Measurements from ENCODE around the gene MYOF.
"Not testable (repeated sequence)": the region's sequence is repeated elsewhere in the genome, so short reads cannot be mapped to it uniquely, and the experiment has no call there.

MYOF gene

DNA sequence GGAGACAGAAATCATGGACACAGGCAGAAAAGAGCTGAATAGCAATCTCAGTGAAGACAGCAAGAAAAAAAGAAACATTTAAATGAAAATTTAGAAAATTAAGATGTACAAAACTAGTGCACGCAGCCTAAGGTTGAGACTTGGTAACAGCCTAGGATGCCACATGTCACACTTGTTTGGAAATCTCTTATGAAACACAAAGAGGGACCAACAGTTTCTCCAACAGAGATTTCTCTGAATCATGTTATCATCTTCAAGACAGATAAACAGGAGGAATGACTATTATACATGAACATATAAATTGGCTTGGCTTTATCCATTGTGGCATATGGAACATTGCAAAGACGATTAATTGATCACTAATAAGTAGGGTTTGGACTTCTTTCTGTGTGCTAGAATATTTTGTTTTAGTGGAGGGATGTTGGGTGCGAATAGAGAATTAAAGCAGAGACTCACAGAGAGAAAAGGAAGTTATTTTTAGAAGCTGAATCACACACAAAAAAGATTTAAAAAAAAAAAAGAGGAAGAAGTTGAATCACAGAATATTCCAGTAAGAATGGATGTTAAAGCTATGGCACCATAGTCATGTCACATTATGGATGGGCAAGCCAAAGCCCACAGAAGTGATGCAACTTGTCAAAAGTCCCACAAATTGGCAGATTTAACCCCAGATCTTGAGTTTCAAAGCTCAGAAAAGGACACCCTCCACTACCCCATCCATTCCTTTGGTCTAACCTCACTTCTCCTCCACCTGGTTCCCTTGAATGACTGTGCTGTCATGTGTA is 91.6 kb downstream of the MYOF start:
- DNase-seq (ENCODE audit: low spot score), result no peak

- DNase-seq (ENCODE audit: low spot score), result no peak
Measured at GRCh38 chr10:93386631-93387369, 95.3 kb downstream of the MYOF start.

DNA sequence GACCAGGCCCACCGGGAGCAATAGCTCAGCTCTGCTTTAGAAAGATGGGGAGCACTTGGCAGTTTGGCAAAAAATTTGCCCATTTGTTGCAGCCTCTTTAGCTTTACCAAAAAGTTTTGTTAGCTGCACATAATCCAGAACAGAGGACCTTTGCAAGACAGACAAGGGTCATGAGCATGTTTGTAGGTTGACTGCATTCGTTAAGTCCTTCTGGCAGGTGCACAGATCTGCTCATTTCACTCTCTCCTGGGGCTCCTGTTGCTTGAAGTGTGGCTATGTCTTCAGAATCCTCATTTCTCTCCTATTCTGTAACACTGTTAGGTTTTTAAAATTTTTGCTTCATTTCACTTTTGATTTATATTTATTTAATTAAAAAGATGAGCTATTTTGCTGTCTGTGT is 96.8 kb downstream of the MYOF start:
- DNase-seq (ENCODE audit: low spot score), result no peak

DNA sequence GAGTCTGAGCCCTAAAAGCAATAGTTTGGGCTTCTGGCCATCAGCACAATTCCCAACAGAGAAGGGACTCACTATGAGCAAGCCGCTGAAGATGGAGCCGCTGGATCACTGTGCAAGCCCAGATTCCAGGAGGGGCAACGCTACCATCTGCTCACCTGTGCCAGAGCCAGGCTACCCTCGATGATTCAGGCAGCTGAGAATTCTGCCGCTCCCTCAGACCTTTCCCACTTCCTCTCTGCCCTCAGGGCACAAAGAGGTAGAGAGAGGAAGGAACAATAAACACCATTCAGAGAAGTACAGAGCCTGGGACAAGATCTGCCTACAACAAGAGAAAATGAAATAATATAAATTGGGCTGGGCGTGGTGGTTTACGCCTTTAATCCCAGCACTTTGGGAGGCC is 98.1 kb downstream of the MYOF start:
- DNase-seq (ENCODE audit: low spot score), result no peak

- no peak for DNase-seq (ENCODE audit: low spot score)
Measured at GRCh38 chr10:93383562-93383981, 98.6 kb downstream of the MYOF start.

GRCh38 chr10:93379731-93380575 is 102.2 kb downstream of the MYOF start:
- DNase-seq (ENCODE audit: low spot score), result peak; percentile 14

GRCh38 chr10:93378997-93379730 is 103.0 kb downstream of the MYOF start:
- no peak for DNase-seq (ENCODE audit: low spot score)

GRCh38 chr10:93378039-93378438 is 104.1 kb downstream of the MYOF start:
- no peak for DNase-seq (ENCODE audit: low spot score)

DNA sequence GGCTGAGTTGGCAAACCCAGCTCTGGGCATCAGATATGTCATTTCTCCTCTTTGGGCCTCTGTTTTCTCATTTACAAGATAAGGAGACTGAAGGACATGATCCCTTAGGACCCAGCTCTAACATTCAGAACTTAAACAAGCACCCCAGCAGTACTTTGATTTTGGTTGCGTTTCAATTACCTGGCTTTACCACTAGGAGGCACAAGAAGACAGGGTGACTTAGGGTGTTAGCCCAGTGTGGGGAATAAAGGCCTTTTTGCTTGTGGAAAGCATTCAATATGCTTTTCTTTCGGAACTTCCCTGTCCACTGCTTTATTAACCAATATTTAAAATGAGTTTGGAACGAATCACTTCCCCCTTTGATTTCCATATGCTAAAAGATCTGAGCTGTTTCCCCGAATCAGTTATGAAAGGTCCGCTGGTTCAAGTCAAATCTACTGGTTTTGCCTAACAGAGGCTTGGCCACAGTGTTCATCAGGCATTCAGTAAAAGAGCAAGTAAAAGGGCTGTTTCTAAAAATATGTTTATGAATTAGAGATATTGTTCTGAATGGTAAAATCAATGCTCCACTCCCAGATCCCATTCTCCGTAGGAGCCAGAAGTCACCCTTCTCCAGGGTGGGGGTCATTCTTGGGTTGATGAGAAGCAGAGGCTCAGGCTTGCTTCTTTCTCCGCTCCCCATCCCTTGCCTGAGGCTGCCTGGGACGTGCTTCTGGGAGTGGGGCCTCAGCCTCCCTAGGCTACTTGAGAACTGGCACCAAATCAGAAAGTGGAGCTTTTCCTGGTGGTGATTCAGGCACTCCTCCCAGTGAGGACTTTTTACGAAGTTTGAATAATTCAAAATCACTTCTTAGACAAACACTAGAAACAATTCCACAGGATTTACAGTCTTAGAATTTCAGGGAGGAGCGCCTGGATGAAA is 105.5 kb downstream of the MYOF start:
- DNase-seq (ENCODE audit: low spot score), result peak; percentile 70

- no peak for DNase-seq (ENCODE audit: low spot score)
Measured at GRCh38 chr10:93370961-93371360, 111.2 kb downstream of the MYOF start.

GRCh38 chr10:93369588-93370164 is 112.5 kb downstream of the MYOF start:
- no peak for DNase-seq (ENCODE audit: low spot score)

GRCh38 chr10:93368210-93368609 is 113.9 kb downstream of the MYOF start:
- DNase-seq (ENCODE audit: low spot score), result no peak

DNA sequence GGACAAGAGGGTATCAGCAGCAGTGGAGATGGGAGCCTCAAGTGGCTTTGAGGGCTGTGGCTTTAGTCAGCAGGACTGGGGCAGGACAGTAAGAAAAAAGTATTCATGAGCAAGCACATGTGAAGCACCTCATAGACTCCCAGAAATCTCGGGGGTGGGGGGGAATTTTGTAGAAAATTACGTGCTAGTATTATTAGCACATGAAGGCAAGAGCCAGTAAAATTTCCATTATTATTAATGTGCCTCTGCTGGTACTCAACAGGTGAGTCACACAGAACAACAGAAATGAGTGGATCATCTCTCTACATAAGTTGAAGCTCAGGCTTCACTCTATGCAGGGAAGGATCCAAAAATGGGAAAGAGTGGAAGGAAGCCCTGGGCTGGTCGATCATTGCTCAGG is 114.5 kb downstream of the MYOF start:
- no peak for DNase-seq (ENCODE audit: low spot score)

DNA sequence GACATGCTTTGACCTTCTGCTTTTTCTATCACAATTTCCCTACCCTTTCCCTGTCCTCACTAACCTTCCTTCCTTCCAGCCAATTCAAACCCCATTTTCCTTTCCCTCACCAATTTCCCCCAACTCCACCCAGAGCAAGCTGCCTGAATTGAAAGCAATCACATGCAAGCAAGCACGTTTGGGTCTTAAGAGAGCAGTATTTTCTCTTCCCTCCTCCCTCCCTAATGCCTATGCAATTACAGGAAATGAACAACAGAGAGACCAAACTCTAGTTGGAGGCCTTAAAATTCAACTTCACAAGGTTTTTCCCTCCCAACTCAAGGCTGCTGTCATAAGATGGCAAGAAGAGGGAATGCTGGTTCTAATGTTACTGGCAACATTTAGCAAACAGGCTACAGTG is 117.2 kb downstream of the MYOF start:
- no peak for DNase-seq (ENCODE audit: low spot score)

DNA sequence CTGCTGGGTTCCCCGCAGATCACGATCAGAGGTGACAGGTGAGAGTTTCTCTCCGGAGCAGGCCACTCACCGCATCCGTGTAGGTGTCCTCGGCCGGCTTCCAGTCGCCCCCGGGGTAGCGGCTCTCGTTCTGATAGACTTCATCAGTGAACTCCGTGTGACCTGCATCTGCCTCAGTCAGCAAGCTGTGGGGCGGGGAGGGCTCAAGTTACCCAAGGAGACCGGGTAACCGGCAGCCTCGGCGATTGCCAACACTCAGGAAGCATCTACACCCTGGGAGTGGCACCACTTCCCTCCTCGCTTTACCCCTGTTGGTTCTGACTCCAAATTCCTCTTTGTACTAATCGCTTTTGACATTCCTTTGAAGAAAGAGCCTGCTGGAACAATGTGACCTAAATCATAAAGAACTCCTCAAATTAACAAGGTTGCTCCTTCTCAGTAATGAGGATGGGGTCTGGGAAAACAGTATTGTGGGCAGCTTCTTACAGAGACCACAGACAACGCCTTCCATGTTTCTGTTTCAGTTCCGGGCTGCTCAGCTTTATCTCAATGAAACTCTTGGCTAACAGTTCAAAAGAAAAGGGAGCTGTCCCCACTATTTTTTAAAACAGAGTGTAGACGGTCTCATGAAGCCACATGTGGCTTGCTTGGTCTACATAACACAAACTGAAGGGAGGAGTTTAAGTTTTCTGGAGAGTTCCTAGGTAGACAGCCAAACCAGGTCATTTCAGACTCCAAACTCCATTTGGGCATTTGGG is 118.1 kb downstream of the MYOF start:
- no peak for DNase-seq (ENCODE audit: low spot score)

DNA sequence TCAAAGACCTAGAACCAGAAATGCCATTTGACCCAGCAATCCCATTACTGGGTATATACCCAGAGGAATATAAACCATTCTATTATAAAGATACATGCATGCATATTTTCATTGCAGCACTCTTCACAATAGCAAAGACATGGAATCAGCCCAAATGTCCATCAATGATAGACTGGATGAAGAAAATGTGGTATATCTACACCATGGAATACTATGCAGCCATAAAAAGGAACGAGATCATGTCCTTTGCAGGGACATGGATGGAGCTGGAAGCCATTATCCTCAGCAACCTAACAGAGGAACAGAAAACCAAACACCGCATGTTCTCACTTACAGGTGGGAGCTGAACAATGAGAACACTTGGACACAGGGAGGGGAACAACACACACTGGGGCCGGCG is 123.7 kb downstream of the MYOF start:
- not testable (repeated sequence) for DNase-seq (ENCODE audit: low spot score)

DNA sequence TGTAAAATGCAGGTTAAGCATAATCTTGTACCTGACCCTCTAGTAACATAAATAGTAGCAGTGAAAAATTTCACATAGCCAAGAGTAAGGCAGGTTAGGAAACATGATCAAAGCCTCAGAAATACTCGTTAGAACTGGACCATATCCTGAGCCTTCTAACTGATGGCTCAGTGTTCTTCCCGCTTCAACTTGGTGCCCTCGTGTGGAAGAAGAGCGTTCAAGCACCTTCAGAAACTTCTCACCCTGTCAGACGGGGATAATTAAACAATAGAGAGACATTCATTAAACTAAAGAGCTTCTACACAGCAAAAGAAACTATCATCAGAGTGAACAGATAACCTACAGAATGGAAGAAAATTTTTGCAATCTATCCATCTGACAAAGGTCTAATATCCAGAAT is 124.5 kb downstream of the MYOF start:
- peak; percentile 20 for DNase-seq (ENCODE audit: low spot score)

DNA sequence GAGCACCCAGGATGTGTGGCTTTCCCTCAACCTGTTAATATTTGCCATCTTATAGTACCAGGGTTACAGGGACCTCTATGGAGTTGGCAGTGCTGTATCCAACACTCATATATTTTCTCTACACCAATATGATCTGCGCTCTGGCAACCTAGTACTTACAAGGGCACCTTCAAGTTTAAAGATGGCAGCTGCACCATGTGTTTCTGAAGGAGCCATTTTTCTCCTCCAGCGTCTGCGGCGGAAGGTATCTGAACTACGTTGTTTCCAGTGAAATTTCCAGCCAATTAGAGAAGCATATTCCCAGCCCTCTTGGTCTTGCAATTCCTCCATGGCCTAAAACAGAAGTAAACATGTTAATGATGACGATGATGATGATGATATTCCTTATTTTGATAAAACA is 125.6 kb downstream of the MYOF start:
- no peak for DNase-seq (ENCODE audit: low spot score)

DNA sequence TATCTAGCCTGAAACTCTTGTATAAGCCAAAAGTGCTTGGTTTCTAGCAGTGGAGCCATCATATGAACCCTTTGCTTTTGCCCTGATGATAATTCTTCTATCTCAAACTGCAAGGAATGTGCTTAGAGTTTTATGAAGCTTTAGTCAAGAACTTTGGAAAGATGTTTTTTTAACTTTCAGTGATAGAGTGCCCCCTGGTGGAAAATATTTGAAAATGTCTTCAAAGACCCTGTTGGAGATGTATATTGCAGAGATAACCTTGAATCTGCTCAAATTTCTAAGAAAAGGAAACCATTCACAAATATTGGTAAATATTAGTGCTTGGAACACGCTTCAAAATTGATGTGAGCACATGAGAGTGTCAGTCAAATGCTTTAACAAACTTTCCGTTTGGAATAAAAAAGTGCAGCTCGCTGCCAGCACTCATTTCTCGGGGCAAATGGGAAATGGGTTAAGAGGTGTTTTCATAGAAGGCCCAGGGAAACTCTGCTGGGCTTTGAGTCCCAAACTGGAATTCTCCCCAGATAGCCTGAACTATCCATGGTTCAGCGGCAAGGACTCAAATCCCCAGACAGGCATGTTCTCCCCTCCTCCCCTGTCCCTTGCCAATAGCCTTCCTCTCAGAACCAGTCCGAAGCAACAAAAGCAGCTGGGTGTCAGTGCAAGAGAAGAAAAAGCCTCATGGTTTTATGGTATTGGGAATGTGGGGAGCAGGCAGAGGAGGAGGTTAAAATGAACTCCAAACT is 129.3 kb downstream of the MYOF start:
- peak; percentile 25 for DNase-seq (ENCODE audit: low spot score)

All from CD4-positive, alpha-beta T cell treated with Interleukin-6 at 100 ng/mL for 8 hours (primary cell).